Measurements from ENCODE around the gene ZBTB7C.

ZBTB7C gene

DNA sequence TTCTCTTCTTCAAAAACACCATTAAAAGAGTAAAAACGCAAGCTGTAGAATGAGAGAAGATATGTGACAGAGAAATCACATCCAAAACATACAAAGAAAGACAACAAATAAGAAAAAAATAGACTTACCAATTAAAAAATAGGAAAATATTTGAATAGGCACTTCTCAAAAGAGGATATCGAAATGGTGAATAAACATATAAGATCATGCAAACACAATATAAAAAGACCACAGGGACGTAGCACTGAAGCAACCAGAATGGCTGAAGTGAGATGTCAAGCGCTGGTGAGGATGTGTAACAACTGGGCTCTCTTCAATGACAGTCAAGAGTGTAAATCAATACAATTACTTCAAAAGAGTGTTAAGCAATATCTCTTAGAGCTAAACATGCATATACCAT, 202.3 kb downstream of the ZBTB7C start:
- DNase-seq, result no peak

DNA sequence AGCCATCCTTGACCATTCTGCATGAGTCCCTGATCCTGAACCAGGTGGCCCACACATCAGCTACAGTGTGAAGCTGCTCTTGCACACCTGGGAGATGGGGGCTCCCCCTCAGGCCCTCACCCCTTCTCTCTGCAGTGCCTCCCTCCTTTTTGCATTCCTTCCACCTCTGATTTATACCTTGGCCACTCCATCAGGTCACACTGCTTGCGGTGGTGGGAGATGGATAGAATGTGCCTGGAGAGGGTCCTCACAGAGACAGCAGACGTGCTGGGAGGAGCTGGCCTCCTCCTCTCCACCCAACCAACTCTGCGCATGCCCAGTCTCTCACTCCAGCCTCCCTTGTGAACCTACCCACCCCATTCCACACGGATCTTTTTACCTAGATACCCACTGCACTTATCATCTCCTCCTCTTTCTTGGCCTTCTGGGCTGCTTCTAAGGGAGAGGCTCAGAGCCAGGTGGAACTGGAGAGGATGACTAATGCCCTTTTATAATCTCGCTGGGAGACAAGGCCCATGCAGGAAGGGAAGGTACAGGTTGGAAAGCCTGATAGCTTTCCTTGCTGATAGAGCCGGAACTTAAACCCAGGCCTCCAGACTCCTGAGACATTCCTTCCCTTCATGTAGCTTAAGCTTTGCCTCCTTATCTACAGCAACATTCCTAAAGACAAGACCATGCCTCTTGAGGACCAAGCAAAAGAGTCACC, 205.1 kb downstream of the ZBTB7C start:
- DNase-seq, result no peak

DNA sequence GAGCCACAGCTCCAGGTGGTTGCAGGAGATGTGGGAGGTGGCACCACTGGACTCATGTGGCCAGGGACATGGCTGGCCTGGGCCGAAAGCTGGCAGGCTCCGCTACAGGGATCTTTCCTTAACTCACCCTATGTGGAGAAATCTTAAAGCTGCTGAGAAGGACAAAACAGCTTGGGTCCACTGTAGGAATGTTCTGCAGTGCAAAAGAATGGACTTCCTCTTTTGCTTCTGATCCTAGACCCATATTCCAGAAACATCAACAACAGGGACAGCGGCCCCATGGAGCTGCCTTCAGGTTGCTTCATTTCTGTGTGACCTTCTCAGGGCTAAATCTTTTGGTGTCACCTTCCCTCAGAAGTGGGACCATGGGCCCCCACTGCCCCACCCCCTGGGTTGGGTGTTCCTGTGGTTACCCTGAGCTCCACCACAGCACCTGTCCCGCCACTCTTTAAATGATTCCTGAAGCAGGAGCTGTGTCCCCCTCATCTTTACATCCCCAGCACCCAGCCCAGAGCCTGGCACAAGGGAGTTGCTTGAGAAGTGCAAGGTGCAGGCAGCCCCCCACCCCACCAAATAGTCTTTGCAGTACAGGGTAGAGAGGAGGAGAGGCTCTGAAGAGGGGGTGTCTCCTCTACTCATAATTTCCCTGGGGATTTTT, 205.8 kb downstream of the ZBTB7C start:
- no peak for DNase-seq

DNA sequence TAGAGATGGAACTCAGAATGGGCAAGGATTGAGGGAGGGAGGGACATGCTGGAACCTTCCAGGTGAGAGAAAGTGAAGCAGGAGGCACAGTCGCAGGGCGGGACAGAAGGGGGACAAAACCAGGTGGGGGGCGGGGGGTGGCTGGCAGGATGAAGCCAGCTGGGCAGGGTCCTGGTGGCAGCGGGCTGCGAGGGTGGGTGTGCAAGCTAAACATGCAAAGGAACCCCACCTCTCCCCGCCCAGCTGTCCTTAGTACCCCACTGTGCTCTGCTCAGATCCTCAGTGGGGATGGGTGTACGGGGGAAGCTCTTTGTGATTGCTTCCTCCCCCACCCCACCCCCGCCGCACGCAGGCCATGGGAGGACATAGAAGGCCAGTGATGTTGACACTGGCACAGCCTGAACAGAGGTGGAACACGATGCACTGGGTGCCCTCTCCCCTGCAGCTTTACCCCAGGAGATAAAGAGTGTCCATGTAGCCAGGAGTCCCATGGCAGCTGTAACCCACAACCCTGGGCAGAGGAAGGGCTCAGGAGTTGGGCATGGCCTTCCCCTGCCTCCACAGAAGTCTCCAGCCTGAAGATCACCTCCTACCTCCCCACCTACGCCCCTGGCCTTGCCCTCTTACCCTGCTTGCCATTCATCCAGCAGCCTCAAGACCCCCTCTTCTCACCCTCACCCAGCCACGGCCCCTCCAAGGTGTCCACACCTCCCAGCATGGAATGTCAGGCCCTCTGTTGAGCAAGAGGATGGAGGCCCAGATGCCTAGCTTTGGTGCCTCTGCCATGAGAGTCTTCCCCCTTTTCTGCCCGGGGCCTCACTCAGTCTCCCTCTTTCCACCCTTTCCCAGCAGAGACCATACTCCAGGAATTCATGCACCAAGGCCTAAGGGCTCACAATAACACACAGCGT, 206.6 kb downstream of the ZBTB7C start:
- no peak for DNase-seq

DNA sequence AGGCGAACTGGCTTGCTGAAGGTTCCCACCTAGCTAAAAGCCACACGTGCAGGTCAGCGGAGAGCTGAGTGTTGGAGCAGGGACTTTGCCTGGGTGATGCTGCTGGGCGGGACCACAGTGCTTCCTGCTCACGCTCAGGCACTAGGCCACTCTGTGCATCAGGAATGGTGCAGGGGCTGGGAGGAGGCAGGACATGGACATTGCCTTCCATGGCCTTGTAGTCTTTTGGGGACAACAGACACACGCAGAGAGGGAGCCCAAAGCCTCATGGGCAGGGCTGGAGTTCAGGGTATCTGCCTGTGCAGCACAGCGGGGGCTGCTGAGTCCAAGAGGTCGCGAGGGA, 207.2 kb downstream of the ZBTB7C start:
- DNase-seq, result no peak

DNA sequence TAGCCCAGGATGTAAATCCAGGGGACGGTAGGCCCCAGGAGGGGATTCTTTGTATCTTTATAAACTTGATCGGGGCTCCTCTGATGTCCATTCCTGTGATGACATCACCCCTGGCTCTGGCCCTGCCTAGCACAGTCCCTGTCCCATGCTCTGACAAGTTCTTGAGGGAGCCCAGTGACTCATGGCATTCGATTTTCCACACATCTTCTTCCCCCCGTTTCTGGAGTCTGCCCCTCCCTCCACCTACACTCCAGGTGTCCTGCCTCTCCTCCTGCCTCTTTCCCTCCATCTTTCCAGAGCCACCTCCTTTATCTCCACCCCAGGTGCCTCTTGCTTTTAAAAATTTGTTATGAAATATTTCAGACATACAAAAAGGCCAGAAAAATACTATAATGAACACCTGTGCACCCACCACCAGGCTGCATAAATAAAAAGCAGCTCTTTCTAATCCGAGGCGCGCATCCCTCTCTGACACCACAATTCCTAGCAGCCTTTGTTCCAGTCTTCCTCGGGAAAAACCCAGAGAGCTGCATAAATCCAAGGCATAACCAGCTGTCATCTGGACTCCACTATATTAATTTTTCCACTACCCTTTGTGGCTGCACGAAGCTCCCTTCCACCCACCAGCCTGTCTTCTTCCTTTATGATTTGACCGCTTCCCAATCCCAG, 207.7 kb downstream of the ZBTB7C start:
- no peak for DNase-seq

DNA sequence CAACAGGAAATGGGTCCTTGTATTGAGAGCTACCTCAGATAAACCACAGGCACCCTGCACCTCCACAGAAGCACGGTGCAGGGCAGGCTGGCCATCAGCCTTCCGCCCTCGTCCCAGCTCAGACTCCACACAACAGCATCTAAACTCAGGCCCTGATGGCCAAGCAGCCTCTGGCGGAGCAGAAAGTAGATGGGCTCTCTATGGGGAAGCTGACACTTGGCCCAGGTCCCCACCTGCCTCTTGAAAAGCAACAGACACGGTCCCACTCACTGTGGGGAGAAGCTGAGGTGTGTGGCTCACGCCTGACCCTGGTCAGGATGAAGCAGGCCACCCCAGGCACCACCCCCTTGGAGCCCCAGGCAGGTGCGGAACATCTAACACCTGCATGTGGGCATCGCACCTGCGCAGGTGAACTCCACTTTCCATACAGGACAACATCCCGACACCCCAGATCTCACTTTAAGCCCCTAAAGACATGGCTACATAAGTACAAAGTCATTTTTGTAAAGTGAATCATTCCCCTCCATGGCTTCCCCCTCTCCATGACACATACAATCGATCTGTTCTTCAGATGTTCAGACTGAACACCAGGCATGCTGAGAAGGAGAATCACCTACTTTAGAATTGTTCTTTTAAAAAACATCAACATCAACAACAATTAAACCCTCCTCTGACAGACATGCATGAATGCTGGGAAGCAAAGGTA, 208.4 kb downstream of the ZBTB7C start:
- no peak for DNase-seq

DNA sequence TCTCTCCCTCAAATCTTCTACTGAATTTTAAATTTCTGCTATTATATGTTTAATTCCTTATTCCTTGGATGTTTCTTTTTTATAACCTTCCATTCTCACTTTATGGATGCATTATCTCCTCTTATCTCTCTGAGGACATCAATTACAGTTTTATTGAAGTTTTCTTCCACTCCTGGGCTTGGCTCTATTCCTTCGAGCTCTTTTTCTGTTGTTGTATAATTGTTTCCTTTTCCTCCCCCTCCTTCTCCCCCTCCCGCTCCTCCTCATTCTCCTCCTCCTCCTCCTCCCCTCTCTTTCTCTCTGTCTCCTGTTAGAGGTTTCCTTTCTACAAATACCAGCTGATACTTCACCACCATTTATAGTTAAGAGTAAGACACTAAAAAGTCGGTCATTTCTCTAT, 209.8 kb downstream of the ZBTB7C start:
- no peak for DNase-seq

DNA sequence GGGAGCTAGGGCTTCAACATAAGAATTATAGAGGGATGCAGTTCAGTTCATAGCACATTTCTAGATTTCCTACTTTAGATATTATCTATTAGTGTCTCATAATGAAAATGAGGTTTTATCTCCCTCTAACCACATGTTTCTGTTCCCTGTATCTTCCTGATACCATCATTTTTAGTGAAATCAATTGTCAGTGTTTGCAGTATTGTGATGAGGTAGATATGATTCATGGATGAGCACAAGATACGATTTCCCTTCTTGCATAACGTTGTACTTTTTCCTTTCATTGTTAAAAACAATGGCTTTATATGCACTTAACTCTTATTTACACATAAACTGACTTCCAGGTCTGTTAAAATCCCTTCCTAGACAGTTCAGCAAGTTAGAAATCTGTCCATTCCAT, 211.4 kb downstream of the ZBTB7C start:
- DNase-seq, result no peak

DNA sequence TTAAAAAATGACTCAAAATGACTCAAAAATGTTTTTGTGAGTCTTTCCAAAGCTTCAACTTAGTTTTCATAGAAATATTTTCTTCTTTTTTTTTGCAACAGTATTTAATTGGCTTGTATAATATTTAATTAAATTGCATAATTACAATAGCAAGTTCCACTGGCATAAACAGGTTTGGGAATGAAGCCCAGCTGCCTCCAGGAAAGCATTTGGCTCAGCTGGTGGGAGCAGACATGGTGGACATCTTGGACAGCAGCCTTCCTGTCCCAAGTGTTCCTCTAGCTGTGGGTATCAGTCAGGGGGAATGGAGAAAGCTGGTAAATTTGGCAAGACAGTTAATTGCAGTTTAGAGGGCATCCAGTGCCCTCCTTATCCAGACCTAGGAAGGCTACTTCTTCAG, 213.4 kb downstream of the ZBTB7C start:
- DNase-seq, result peak in 1 of 2 experiments; percentile 38

DNA sequence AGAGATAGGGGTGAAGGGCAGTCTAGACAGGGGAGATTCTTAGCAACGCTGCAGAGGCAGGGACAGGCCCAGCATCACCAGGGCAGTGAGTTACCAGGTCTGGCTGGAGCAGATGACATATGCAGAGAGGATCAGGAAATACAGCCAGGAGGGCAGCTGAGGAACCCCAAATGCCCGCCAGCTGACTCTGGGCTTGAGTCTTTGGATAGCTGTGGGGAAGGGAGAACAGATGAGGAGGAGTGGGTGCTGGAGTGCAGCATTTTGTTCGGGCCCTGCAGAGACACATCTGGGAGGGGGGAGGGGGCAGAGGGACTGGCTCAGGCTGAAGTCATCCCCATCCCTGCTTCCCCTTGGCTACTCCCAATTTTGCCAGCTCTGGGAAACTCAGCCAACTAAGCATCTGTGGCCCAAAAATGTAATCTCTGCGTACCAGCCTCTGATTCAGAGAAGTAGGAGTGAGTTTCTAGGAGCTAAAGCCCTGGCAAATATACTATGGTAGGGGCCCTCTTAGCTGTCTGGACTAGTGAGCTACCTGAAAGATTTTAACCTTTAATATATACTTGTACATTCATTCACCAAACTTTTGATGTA, 214.5 kb downstream of the ZBTB7C start:
- peak in 1 of 2 experiments; percentile 48 for DNase-seq

DNA sequence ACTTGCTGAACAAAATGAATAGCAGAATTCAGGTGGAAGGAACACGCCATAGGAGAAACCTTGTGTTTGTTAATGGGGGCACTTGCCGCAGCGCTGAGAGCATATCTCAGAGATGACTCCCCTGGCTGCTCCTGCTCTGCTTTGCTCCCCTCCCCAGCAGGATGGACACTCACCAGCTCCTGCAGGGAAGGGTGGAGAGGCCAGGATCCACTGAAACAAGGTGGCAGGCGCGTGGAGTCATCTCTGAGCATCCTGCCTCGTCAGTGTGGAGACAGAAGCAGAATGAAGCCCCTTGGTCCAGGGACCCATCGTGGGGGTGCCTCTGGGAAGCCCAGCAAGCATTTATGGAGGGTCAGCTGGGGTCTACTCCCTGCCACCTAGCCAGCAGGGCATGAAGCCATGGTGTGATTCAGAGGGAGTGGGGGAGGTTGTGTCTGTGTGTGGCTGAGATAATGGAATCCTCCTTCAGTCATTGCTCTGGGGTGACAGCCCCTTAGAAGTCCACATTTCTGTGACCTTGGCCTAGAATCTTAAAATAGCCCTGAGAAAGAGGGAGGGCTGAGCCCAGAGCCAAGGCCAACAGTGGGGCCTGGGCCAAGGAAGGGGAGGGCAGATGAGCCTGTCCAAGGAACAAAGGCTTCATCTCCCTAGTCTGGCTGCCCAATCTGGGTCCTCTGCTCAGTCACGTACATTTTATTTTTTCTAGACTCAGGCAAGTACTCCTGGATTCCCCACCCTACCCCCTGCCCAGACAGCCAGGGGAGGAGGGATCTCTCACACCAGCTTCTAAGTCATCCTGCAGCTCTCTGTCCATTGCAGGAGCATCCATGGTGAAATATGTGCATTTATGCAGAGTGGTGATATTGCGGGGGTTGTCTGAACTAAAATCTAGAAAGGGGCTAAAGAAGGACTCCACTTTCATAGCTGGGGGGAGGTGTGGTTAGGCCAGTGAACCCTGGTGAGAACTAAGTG, 215.4 kb downstream of the ZBTB7C start:
- no peak for DNase-seq

DNA sequence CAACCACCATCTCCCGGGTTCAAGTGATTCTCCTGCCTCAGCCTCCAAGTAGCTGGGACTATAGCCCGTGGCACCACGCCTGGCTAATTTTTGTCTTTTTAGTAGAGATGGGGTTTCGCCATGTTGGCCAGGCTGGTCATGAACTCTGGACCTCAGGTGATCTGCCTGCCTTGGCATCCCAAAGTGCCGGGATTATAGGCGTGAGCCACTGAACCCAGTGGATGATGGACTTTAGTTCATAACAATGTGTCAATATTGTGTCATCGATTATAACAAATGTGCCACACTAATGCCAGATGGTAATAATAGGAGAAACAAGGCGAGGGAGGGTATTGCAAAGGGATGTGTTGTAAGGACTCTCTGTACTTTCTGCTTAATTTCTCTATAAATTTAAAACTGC, 216.6 kb downstream of the ZBTB7C start:
- DNase-seq, result no peak

DNA sequence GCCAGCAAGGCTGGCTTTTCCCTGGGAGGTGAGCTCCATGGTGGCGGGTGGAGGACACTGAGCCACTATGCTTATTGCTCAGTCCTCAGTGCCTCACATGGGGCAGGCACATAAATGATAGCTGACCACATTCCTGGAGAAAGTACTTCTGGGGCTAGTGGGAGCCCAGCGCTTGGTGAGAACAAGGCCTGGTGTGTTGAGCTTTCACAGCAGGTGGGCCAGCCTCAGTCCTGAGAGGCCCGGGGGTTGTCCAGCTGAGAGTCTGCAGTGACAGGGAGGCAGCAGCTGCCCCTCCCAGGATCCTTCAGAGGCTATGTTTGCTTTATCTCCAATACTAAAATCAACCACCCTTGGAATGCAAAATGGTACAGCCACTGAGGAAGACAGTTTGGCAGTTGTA, 217.7 kb downstream of the ZBTB7C start:
- DNase-seq, result no peak

DNA sequence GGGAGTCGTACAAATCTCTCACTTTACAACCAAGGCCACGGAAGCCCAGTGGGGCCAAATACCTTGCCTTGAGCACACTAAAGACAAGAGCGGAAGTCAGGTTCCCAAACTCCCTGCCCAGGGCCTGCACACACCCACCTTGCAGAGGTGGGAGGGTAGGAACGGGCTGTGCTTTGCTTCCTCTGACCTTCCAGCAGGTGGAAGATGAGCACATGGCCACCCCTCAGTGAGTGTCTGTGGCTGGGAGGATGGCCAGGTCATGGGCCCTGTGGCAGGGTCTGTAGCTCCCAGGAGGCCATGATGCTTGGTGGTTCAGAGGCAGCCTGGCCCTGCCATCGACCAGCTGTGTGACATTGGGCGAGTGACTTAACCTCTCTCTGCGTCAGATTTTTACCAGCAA, 218.2 kb downstream of the ZBTB7C start:
- DNase-seq, result no peak

DNA sequence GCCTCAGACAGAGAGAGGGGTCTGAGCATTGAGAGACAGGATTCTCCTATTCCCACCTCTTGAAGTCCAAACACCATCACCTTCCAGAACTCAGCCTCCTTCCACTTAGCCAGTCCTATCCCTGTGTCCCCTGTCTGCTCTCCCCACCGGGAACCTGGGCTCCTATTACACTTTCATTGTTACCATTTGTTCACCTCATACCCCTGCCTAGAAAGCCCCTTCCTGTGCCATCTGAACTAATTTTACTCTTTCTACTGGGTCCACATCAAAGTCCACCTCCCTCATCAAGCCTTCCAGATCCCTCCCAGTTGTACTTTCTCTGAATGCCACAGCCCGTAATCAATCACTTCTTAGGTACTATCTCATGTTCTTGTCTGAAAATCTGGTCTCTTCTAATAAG, 220.6 kb downstream of the ZBTB7C start:
- no peak for DNase-seq

DNA sequence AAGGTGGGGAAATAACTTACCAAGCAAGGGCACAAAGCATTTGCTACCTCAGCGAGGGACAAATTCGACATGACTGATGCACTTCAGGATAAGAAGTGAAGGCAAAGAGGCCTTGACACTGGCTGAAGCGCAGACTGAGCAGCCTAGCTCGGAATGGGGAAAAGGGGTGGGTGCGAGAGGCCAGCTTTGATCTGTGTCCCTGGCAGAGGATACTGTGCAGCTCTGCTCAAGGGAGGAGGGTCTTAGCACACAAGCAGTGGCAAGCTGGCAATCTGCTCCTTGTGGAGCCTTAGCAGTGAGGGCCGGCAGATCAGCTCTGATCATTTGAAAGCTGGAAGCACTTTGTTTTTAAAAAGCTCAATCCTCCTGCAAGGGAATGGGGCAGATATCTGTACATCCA, 222.3 kb downstream of the ZBTB7C start:
- DNase-seq, result no peak

DNA sequence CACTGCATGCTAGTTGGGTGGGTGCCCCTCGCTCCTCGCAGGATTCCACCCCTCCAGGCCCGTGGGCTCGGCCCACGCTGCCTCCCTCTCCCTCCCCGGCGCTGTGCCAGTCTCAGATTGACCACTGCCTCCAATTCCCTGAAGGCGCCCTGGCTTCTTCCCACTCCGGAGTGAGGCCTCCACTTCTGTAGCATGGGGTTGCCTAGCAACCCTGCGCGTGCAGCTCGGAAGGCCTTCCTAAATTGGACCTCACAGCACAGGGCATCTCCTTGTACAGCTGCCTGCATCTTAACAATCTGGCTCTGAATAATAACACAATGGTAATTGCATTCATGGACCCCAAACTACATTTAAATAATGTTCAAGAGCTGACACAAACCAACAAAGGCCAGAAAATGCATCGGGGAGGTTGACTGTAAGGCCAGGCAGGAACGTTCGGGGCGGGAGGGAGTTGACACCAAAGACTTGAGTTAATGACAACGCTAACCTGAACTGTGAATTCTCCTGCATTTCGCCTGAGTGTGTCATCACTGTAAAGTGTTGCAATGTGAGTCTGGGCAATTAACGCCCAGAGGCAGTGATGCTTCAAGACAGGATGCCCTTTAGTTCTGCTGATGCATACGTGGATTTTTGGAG, 222.9 kb downstream of the ZBTB7C start:
- DNase-seq, result no peak

DNA sequence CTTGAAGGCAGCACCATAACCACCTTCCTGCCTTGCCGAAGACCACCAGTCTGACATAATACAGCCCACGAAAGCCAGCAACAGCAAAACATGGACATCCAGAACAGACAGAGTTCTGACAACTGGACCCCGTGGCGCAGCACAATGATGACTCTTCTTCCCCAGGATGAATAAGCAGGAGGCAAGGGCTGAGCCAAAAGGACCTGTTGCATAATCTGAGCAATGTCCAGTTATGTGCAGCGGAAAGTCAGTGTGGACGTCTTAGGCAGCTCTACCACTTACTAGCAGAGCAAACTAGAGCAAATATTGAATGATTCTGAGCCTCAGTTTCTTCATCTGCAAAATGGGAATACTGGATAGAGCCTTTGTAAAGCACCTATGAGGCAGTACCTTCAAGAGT, 225.1 kb downstream of the ZBTB7C start:
- no peak for DNase-seq

DNA sequence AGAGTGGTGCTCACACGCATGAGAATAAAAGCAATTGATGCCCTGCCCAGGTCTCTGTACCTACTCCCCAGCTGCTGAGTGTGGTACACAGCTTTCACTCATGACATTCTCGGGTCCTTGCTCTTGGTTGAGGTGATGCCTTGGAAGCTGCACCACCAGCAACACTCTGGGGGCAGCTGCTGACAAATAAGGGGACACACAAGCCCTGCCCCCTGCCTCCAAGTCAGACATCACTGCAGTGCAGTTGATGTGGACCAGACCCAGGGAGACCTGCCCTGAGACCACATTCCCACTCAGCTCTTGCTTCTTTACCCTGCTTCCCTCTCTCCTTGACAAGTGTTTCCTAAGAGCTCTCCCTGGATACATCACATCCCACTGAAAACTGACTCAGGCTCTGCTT, 225.6 kb downstream of the ZBTB7C start:
- DNase-seq, result no peak

DNA sequence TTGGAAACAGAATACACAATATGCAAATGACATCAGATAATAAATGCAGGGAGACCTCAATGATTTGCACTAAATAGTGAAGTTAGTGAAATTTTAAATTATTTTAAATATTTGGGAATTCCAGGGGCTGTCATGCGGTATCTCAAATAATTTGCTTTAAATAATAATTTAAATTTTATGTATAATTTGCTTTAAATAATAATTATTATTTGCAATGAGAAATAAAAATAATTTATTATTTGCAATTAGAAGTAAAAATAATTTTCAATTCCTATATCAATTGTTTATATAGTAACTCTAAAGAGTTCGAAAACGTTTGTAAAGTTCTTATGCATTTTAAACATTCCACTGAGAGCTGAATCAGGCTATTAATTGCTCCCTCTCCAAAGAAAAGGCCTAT, 226.4 kb downstream of the ZBTB7C start:
- DNase-seq, result no peak
